Measurements from ENCODE around the gene CNTN5.

- TF ChIP-seq EZH2phosphoT487 (IDR thresholded peaks at IDR 0.05; ENCODE audit: insufficient read depth, low read depth) (no peak), EZH2 (IDR thresholded peaks at IDR 0.05; ENCODE audit: insufficient read depth, poor library complexity, severe bottlenecking) (no peak)
These were observed 1252.5 kb downstream of the CNTN5 start for GRCh38 chr11:100273066-100273815.

Measured in GM23248 (cell line).